Right atrium auricular region (tissue), 2 donors: ENCODE results near the gene DAG1. TPM values are rescaled to one million over a fixed set of nuclear protein-coding genes. Genes with fewer than 3 reads are reported as not detected.

Experiments used
- DNase-seq: peaks from one replicate; pipeline ENCODE4 v3.0.0-alpha.2; 2019; ENCODE audit warnings: low spot score
- H3K27ac ChIP-seq, 2 donors: fragments of 200-600 bp; sonication (generic); 1 replicate in 1 of 2; 2 replicates in 1 of 2; pipeline ENCODE4 v1.5.1; 2016 to 2019
- H3K27me3 ChIP-seq, 2 donors: fragments of 200-600 bp; sonication (generic); one replicate each; pipeline versions ENCODE4 v1.5.1 to v1.6.0; 2017 to 2019
- H3K36me3 ChIP-seq: fragments of 200-600 bp; sonication (generic); one replicate; pipeline ENCODE4 v1.5.1; 2016
- H3K4me1 ChIP-seq, 2 donors: fragments of 200-600 bp; sonication (generic); one replicate each; pipeline versions ENCODE4 v1.5.1 to v1.6.0; 2017 to 2019
- H3K4me3 ChIP-seq, 2 donors: fragments of 200-600 bp; sonication (generic); 1 replicate in 1 of 2; 2 replicates in 1 of 2; pipeline ENCODE4 v1.5.1; 2017 to 2019; ENCODE audit warnings: mild to moderate bottlenecking in 1 of 2, moderate library complexity in 1 of 2
- H3K9me3 ChIP-seq, 2 donors: fragments of 200-600 bp; sonication (generic); one replicate each; pipeline ENCODE4 v1.5.1; 2019
- total RNA-seq, 2 donors: library from RNA; depleted of rRNA; stranded (reverse); fragments of >200 nt; gene quantifications; one replicate each; pipeline ENCODE4 v1.1.0, GENCODE V29; 2016
- TF ChIP-seq, protein P1 (sequence below), 2 donors: fragments of 200-600 bp; sonication (generic); IDR thresholded peaks; one replicate each; pipeline ENCODE4 v1.5.1; 2019; ENCODE audit warnings: antibody characterized with exemption in 2 of 2

The DAG1 gene
- total RNA-seq, 2 donors from 2014 or later = 115 to 174 TPM

DNA sequence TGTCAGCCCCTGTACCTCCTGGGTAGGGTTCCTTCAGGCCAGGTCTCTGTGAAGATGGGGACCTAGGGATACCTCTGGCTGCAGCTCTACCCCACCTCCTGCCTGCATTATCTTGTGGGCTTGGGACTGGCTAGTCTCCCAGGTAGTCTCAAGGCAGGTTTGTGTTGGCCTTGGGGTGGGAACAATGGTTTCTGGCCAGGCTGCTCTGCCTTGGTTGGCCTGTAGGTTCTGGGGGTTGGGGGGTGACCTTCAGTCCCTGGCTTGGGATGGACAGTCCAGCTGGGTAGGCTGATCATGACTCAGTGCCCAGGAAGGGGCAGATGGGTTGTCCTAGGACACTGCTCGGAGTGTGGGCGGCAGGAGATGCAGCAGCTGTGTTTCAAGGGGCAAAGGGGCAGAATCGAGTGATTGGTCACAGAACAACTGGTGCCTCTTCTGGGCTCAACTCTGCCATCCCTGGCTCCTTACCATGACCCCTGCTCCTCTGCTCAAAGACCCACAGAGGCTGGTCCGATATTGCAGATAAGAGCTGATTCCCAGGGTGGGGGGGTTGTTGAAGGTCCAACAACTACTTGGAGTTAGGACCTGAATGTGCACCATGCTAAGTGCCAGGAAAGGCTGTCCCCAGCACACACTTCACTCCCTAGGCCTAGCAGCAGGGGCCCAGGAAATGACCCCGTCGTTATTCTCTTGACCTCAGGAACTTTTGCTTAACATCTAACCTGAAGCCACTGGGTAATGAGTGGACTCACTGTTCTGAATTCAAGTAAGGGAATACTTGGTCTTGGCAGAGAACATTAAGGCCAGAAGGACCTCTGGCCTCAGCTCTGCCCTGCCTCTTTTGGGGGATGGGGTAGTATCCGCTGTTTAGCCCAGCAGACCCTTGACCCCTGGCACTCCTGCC, 66.2 kb downstream of the DAG1 start:
- peaks cover 37% of the 10 kb centered on the region for H3K36me3 ChIP-seq
- H3K27ac ChIP-seq = no peak overlapping the region
- H3K4me1 ChIP-seq = peaks cover 0 to 23% of the 10 kb centered on the region in 2 donors
- H3K9me3 ChIP-seq = no peaks in the 10 kb centered on the region
- no peak for DNase-seq
- TF ChIP-seq, protein P1, sequence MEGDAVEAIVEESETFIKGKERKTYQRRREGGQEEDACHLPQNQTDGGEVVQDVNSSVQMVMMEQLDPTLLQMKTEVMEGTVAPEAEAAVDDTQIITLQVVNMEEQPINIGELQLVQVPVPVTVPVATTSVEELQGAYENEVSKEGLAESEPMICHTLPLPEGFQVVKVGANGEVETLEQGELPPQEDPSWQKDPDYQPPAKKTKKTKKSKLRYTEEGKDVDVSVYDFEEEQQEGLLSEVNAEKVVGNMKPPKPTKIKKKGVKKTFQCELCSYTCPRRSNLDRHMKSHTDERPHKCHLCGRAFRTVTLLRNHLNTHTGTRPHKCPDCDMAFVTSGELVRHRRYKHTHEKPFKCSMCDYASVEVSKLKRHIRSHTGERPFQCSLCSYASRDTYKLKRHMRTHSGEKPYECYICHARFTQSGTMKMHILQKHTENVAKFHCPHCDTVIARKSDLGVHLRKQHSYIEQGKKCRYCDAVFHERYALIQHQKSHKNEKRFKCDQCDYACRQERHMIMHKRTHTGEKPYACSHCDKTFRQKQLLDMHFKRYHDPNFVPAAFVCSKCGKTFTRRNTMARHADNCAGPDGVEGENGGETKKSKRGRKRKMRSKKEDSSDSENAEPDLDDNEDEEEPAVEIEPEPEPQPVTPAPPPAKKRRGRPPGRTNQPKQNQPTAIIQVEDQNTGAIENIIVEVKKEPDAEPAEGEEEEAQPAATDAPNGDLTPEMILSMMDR (IDR thresholded peaks at IDR 0.05) = no peak
- no peaks in the 10 kb centered on the region for H3K27me3 ChIP-seq
- H3K4me3 ChIP-seq = no peak overlapping the region

DNA sequence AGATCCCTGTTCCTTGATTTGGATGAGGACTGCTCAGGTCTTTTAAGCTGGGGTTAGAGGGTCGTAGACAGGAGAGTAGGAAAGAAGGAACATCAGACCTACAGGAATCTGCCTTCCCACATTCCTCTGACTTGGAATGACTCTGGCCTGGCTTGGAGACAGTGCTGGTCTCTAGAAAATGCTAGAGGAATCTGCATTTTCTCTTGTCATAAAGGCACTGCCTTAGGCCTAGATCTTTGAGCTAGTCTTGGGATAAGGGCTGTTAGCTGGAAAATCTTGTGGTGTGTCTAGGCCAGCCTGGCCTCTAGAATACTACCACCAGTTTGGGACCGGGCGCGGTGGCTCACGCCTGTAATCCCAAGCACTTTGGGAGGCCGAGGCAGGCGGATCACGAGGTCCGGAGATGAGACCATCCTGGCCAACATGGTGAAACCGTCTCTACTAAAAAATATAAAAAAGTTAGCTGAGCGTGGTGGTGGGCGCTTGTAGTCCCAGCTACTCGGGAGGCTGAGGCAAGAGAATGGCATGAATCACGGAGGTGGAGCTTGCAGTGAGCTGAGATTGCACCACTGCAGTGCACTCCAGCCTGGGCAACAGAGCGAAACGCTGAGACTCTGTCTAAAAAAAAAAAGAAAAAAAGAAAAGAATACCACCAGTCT, 66.9 kb downstream of the DAG1 start:
- DNase-seq = no peak
- TF ChIP-seq, protein P1 (IDR thresholded peaks at IDR 0.05) = no peak
- Histone ChIP-seq H3K9me3 (no peaks in the 10 kb centered on the region), H3K36me3 (peaks cover 29% of the 10 kb centered on the region), H3K27ac (no peak overlapping the region), H3K27me3 (no peaks in the 10 kb centered on the region), H3K4me3 (no peak overlapping the region), H3K4me1 (peaks cover 0 to 23% of the 10 kb centered on the region in 2 donors)

DNA sequence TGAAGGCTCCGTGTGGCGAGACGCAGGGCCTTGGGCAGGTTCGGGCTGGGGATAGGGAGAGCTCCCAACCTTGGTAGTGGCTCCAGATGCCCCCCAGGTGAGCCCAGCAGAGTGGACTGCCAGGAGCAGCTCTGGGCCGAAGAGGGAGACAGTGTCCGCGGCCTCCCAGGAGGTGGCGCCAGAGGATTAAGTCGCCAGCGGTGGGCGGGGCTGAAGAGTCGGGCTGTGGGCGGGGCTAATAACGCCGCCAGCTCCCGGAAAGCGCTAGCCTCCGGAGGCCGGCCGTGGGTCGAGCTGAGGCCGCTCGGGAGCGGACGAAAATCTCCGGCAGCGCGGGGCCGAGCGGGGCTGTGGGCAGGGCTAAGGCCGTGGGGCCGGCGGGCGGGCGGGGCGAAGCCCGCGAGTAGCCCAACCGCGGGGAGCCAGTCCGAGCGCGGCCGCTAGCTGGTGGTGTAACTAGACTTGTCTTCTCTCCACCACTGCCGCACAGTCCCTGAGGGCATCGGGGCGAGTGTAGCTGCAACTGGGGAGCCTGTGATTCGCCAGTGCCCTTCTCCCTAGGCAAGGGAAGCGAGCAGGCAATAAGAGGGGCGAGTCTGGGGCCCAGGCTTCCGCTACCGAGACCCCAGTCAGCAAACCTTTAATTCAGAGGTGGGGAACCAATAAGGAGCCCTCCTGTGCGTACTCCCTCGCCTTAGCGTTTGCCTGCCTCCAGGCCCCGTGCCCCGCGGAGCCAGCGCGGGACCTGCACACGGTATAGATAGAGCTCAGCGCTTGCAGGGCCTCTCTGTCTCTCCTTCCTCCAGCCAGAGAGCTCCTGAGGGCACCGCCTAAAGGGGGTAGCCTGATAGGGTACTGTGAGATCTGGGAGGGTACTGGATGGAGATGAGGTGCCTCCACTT, 69.8 kb downstream of the DAG1 start:
- Histone ChIP-seq H3K9me3 (no peaks in the 10 kb centered on the region), H3K27me3 (no peaks in the 10 kb centered on the region), H3K27ac (peak overlapping the region; percentile 79 to 89), H3K36me3 (peaks cover 1% of the 10 kb centered on the region), H3K4me1 (peaks cover 0 to 23% of the 10 kb centered on the region in 2 donors), H3K4me3 (peak overlapping the region; percentile 34 to 60)
- peak; percentile 94 for DNase-seq
- TF ChIP-seq, protein P1 (IDR thresholded peaks at IDR 0.05) = peak; percentile 87 to 98

DNA sequence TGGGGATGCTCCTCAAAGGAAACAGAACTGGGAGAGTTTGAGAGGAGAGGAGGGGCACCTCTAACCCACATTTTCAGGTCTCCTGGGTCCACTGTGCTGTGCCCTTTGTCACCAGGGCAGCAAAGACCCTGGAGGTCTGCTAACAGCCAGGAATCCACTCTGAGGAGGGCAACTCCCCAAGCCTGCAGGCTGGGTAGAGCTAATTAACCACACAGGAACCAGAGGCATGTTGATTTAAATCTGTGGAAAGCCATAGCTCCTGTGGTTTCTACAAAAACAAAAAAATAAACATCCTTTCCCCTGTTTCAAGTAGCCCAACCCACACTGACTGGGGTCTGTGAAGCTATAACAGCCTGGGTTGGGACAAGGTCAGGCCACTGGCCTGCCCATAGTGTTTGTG, 82.0 kb downstream of the DAG1 start:
- Histone ChIP-seq H3K9me3 (no peaks in the 10 kb centered on the region), H3K4me1 (peaks cover 0 to 20% of the 10 kb centered on the region in 2 donors), H3K27ac (no peak overlapping the region), H3K27me3 (no peaks in the 10 kb centered on the region), H3K4me3 (no peak overlapping the region), H3K36me3 (no peaks in the 10 kb centered on the region)
- DNase-seq = no peak
- TF ChIP-seq, protein P1 (IDR thresholded peaks at IDR 0.05) = no peak

DNA sequence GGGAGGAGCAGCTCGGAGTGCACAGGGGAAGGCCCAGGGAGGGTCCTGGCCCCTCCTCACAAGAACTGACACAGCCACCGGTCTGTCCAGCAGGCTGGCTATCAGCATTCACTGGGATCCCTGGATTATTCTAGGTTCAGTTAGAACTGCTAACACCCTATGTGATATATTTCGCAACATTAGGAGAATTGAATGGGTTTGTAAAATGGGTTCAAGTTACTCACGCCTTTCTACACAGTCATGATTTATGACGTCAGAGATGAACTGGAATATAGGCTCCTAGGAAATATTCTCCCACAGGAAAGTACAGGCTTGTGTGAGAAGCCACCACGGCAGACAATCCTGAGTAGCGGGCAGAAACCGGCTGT, 83.2 kb downstream of the DAG1 start:
- DNase-seq = no peak
- TF ChIP-seq, protein P1 (IDR thresholded peaks at IDR 0.05) = no peak
- Histone ChIP-seq H3K27me3 (no peaks in the 10 kb centered on the region), H3K27ac (peak overlapping the region; percentile 80 to 89), H3K4me1 (peaks cover 0 to 20% of the 10 kb centered on the region in 2 donors), H3K9me3 (no peaks in the 10 kb centered on the region), H3K4me3 (peak overlapping the region; percentile 66 to 72), H3K36me3 (no peaks in the 10 kb centered on the region)
